GM23338 (cell line): Measurements from ENCODE around the gene SIRT6. TPM values are rescaled to one million over a fixed set of nuclear protein-coding genes. Genes with fewer than 3 reads are reported as not detected.
A peak's percentile ranks its signal among the peaks of the same experiment; 100 is the strongest.

ENCODE experiments used
- ATAC-seq: fragments of 200-7000 bp; cut with Tn5 transposase; 3 replicates; pipeline ENCODE4 v1.9.1; 2020
- DNase-seq: peaks from one replicate; pipeline ENCODE4 v3.0.0-alpha.2; 2015; ENCODE audit warnings: low spot score
- H2AFZ ChIP-seq: fragments of 200-600 bp; sonication (generic); 2 replicates; pipeline ENCODE4 v1.8.0; 2016; ENCODE audit warnings: antibody characterized with exemption, mild to moderate bottlenecking, moderate library complexity
- H3F3A ChIP-seq: fragments of 200-600 bp; sonication (generic); replicated peaks from 2 replicates; pipeline ENCODE4 v1.8.0; 2017; ENCODE audit warnings: antibody characterized with exemption, mixed run types, low read depth
- H3K27ac ChIP-seq: fragments of 200-600 bp; sonication (generic); 2 replicates; pipeline ENCODE4 v1.6.1; 2016; ENCODE audit warnings: low read depth
- H3K27me3 ChIP-seq: fragments of 200-600 bp; sonication (generic); 2 replicates; pipeline ENCODE4 v1.8.0; 2016; ENCODE audit warnings: mild to moderate bottlenecking, mixed run types, moderate library complexity; ENCODE audit not compliant: insufficient read depth
- H3K36me3 ChIP-seq: fragments of 200-600 bp; sonication (generic); 2 replicates; pipeline ENCODE4 v1.8.0; 2016; ENCODE audit warnings: mild to moderate bottlenecking; ENCODE audit not compliant: insufficient read depth
- H3K4me1 ChIP-seq: fragments of 200-600 bp; sonication (generic); 2 replicates; pipeline ENCODE4 v1.8.0; 2016; ENCODE audit warnings: mild to moderate bottlenecking, moderate library complexity; ENCODE audit not compliant: insufficient read depth
- H3K4me2 ChIP-seq: fragments of 200-600 bp; sonication (generic); 2 replicates; pipeline ENCODE4 v1.7.1; 2017; ENCODE audit warnings: mixed run types
- H3K4me3 ChIP-seq: fragments of 200-600 bp; sonication (generic); 2 replicates; pipeline ENCODE4 v1.6.1; 2016; ENCODE audit warnings: mixed run types
- H3K79me2 ChIP-seq: fragments of 200-600 bp; sonication (generic); replicated peaks from 2 replicates; pipeline ENCODE4 v1.8.0; 2017; ENCODE audit warnings: mild to moderate bottlenecking; ENCODE audit not compliant: insufficient read depth
- H3K9me2 ChIP-seq: fragments of 200-600 bp; sonication (generic); 2 replicates; pipeline ENCODE4 v1.8.0; 2017; ENCODE audit not compliant: insufficient read depth
- H4K20me1 ChIP-seq: fragments of 200-600 bp; sonication (generic); replicated peaks from 2 replicates; pipeline ENCODE4 v1.8.0; 2017; ENCODE audit warnings: mild to moderate bottlenecking; ENCODE audit not compliant: insufficient read depth
- H3K27ac Mint-ChIP-seq: 2 replicates; pipeline ENCODE4 v1.8.0; 2020; ENCODE audit warnings: inconsistent platforms, mild to moderate bottlenecking, moderate library complexity, mixed read lengths
- H3K27me3 Mint-ChIP-seq: 3 replicates; pipeline ENCODE4 v1.8.0; 2022; ENCODE audit warnings: low read depth, mild to moderate bottlenecking, moderate library complexity, mixed read lengths, inconsistent platforms; ENCODE audit not compliant: insufficient read depth, poor library complexity
- H3K36me3 Mint-ChIP-seq: 3 replicates; pipeline ENCODE4 v1.8.0; 2021; ENCODE audit warnings: low read depth, mild to moderate bottlenecking, inconsistent platforms, moderate library complexity, mixed read lengths
- H3K4me1 Mint-ChIP-seq: 3 replicates; pipeline ENCODE4 v1.8.0; 2020; ENCODE audit warnings: mild to moderate bottlenecking, inconsistent platforms, mixed read lengths
- H3K4me3 Mint-ChIP-seq: 3 replicates; pipeline ENCODE4 v1.8.0; 2021; ENCODE audit warnings: moderate library complexity, mild to moderate bottlenecking, inconsistent platforms, mixed read lengths
- H3K9me3 Mint-ChIP-seq: 3 replicates; pipeline ENCODE4 v1.8.0; 2020; ENCODE audit warnings: moderate library complexity, mild to moderate bottlenecking, inconsistent platforms, mixed read lengths
- EZH2 ChIP-seq: fragments of 200-600 bp; sonication (generic); IDR thresholded peaks from one replicate; pipeline ENCODE4 v1.8.0; 2017; ENCODE audit warnings: antibody characterized with exemption, mild to moderate bottlenecking, low read depth; ENCODE audit not compliant: unreplicated experiment
- NANOG ChIP-seq: IDR thresholded peaks from 2 replicates; pipeline ENCODE4 v1.6.1; 2016; ENCODE audit warnings: antibody characterized with exemption, borderline replicate concordance
- POLR2AphosphoS5 ChIP-seq: IDR thresholded peaks from 2 replicates; pipeline ENCODE4 v1.6.1; 2016; ENCODE audit warnings: antibody characterized with exemption, low read depth
- STAT1 ChIP-seq: IDR thresholded peaks from one replicate; pipeline ENCODE4 v1.6.1; 2016; ENCODE audit warnings: antibody characterized with exemption; ENCODE audit not compliant: unreplicated experiment
- ZNF114 ChIP-seq: fragments of 250-450 bp; sonication (Bioruptor Pico); IDR thresholded peaks from 2 replicates; pipeline ENCODE4 v1.5.0; 2020; ENCODE audit warnings: mild to moderate bottlenecking, moderate library complexity
- ZNF331 ChIP-seq: fragments of 250-450 bp; sonication (Bioruptor Pico); IDR thresholded peaks from 2 replicates; pipeline ENCODE4 v1.5.0; 2020; ENCODE audit warnings: low read depth, mild to moderate bottlenecking, moderate library complexity
- polyA plus RNA-seq: library from polyadenylated mRNA; unstranded; fragments of >200 nt; fragmentation: Nextera tagmentation; extraction: Ambion mirVana; gene quantifications from 2 replicates; pipeline ENCODE4 v1.2.1, GENCODE V29; 2016
- total RNA-seq: library from RNA; depleted of rRNA; stranded (reverse); fragments of >200 nt; shearing (Covaris generic); gene quantifications from 2 replicates; pipeline ENCODE4 v1.2.3, GENCODE V29; 2014
- TF ChIP-seq, protein P1 (sequence below): IDR thresholded peaks from one replicate; pipeline ENCODE4 v1.6.1; 2018; ENCODE audit warnings: antibody characterized with exemption; ENCODE audit not compliant: unreplicated experiment
- TF ChIP-seq, protein P2 (sequence below), 2 experiments: fragments of 200-600 bp in 1 of 2; sonication (generic) in 1 of 2; conservative IDR thresholded peaks; 2 replicates each; pipeline versions ENCODE4 v1.5.1 to v1.6.1; 2016 to 2017; ENCODE audit warnings: antibody characterized with exemption in 2 of 2, low read depth in 2 of 2, mild to moderate bottlenecking in 2 of 2, moderate library complexity in 1 of 2

The SIRT6 gene
- total and polyA plus RNA-seq, 2 experiments from 2014 or later, result 18.9 to 26.7 TPM

DNA sequence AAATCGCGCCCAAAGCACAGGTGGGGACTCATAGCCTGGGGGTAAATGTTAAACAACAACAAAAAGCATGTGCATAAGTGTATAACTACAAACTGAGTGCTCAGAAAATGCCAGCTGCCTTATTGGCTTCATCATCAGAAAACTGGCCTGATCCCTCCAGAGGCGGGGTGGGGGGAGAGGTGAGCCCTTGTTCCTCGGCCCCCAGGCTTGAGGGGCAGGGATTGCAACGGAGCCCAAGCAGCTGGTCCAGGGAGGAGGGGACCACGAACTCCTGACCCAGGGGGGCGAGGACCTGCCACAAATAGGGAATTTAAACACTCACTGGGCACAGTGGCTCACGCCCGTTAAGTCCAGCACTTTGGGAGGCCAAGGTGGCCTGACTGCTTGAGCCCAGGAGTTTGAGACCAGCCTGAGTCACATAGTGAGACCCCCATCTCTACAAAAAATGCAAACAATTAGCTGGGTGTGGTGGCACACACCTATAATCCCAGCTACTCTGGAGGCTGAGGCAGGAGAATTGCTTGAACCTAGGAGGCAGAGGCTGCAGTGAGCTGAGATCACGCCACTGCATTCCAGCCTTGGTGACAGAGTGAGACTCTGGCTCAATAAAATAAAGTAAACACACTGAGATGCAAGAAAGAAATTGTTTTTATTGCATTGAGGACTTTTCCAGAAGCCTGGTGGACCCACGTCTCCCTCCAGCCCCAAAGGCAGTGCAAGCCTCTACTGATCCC lies 8.7 kb downstream of the SIRT6 start:
- peaks cover 17% of the 10 kb centered on the region for H3K27me3 Mint-ChIP-seq
- H3K9me2 ChIP-seq, result no peaks in the 10 kb centered on the region
- ATAC-seq, result peak; percentile 17

More for the DNA sequence above, 8.7 kb downstream of the SIRT6 start:
- TF ChIP-seq NANOG (no peak), ZNF114 (CRISPR knock-in tag) (no peak), STAT1 (no peak), EZH2 (no peak), POLR2AphosphoS5 (no peak), ZNF331 (no peak)
- TF ChIP-seq, protein P1, sequence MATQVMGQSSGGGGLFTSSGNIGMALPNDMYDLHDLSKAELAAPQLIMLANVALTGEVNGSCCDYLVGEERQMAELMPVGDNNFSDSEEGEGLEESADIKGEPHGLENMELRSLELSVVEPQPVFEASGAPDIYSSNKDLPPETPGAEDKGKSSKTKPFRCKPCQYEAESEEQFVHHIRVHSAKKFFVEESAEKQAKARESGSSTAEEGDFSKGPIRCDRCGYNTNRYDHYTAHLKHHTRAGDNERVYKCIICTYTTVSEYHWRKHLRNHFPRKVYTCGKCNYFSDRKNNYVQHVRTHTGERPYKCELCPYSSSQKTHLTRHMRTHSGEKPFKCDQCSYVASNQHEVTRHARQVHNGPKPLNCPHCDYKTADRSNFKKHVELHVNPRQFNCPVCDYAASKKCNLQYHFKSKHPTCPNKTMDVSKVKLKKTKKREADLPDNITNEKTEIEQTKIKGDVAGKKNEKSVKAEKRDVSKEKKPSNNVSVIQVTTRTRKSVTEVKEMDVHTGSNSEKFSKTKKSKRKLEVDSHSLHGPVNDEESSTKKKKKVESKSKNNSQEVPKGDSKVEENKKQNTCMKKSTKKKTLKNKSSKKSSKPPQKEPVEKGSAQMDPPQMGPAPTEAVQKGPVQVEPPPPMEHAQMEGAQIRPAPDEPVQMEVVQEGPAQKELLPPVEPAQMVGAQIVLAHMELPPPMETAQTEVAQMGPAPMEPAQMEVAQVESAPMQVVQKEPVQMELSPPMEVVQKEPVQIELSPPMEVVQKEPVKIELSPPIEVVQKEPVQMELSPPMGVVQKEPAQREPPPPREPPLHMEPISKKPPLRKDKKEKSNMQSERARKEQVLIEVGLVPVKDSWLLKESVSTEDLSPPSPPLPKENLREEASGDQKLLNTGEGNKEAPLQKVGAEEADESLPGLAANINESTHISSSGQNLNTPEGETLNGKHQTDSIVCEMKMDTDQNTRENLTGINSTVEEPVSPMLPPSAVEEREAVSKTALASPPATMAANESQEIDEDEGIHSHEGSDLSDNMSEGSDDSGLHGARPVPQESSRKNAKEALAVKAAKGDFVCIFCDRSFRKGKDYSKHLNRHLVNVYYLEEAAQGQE, result no peak
- TF ChIP-seq, protein P2, sequence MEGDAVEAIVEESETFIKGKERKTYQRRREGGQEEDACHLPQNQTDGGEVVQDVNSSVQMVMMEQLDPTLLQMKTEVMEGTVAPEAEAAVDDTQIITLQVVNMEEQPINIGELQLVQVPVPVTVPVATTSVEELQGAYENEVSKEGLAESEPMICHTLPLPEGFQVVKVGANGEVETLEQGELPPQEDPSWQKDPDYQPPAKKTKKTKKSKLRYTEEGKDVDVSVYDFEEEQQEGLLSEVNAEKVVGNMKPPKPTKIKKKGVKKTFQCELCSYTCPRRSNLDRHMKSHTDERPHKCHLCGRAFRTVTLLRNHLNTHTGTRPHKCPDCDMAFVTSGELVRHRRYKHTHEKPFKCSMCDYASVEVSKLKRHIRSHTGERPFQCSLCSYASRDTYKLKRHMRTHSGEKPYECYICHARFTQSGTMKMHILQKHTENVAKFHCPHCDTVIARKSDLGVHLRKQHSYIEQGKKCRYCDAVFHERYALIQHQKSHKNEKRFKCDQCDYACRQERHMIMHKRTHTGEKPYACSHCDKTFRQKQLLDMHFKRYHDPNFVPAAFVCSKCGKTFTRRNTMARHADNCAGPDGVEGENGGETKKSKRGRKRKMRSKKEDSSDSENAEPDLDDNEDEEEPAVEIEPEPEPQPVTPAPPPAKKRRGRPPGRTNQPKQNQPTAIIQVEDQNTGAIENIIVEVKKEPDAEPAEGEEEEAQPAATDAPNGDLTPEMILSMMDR (conservative IDR thresholded peaks at IDR 0.05; ENCODE audit: low read depth in 2 of 2), result no peak
- no peaks in the 10 kb centered on the region for H3K79me2 ChIP-seq
- peak overlapping the region; percentile 84 for H3K4me2 ChIP-seq
- peaks cover 8% of the 10 kb centered on the region; the same call in 1 of the 2 replicates for H3K27me3 ChIP-seq
- no peak overlapping the region for H3K27ac ChIP-seq
- no peaks in the 10 kb centered on the region for H3F3A ChIP-seq
- H3K36me3 Mint-ChIP-seq, result no peaks in the 10 kb centered on the region
- no peak overlapping the region for H3K27ac Mint-ChIP-seq
- H4K20me1 ChIP-seq, result no peaks in the 10 kb centered on the region; the same call in 1 of the 2 replicates
- no peaks in the 10 kb centered on the region for H3K36me3 ChIP-seq
- no peak overlapping the region for H2AFZ ChIP-seq
- H3K4me3 Mint-ChIP-seq, result no peak overlapping the region; the same call in 2 of the 3 replicates
- H3K4me1 Mint-ChIP-seq, result peaks cover 4% of the 10 kb centered on the region; the same call in 1 of the 3 replicates
- peak overlapping the region; percentile 50 for H3K4me3 ChIP-seq
- DNase-seq, result no peak
- no peaks in the 10 kb centered on the region for H3K4me1 ChIP-seq
- H3K9me3 Mint-ChIP-seq, result no peaks in the 10 kb centered on the region
